Activated naive CD4-positive, alpha-beta T cell treated with anti-CD3 and anti-CD28 coated beads, Interleukin-2, amount 10 ng/mL, durations not matched to agents 5 hours and 36 hours (primary cell): ENCODE results near the gene SLC35E4. TPM values are rescaled to one million over a fixed set of nuclear protein-coding genes. Genes with fewer than 3 reads are reported as not detected.

Source experiments
- total RNA-seq, 2 experiments: library from RNA; stranded (reverse); gene quantifications; one replicate each; pipeline ENCODE4 v1.2.3, GENCODE V29; 2021

SLC35E4 gene, protein sequence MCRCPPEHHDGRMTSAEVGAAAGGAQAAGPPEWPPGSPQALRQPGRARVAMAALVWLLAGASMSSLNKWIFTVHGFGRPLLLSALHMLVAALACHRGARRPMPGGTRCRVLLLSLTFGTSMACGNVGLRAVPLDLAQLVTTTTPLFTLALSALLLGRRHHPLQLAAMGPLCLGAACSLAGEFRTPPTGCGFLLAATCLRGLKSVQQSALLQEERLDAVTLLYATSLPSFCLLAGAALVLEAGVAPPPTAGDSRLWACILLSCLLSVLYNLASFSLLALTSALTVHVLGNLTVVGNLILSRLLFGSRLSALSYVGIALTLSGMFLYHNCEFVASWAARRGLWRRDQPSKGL
- 1 to 10 TPM; 2.0 TPM for total RNA-seq

DNA sequence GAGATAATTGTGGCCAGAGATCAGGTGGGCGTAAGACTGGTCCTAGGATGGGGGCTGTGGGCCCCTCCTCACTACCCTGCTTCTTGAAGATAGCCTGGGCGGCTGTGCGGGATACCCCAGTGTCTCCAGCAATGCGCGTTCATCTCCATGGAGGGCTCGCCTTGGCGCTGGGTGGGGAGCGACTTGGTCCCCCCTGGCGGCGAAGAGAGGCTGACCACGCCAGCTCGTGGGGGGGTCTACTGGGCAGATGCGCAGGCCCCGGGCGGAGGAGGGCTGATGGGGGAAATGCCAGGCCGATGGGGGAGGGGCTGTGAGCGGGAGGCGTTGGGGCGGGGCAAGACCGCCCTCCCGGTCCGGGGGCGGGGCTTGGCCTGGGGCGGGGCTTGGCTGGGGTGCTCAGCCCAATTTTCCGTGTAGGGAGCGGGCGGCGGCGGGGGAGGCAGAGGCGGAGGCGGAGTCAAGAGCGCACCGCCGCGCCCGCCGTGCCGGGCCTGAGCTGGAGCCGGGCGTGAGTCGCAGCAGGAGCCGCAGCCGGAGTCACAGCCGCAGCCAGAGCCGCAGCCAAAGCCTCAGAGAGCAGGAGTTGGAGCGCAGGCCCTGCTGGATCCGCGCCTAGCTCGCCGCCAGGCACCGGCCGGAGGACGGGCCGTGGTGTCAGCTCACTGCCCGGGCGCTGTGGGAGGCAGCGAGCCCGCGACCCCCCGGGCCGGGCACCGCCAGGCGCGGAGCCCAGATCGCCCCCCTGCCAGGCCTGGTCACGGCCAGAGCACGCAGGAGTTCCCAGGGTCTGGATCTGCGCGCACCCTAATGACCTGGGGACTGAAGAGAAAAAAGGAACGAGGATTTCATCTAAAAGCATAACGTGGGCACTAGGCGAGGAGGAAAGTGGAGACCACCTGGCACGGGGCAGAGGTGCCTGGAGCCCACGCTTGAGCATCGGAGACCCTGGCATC, at the start of gene SLC35E4:
TSS of gene SLC35E4 (plus strand) at position 509 of the 953 bp plus-strand sequence. CDS start 670 bp downstream, outside the sequence.

DNA sequence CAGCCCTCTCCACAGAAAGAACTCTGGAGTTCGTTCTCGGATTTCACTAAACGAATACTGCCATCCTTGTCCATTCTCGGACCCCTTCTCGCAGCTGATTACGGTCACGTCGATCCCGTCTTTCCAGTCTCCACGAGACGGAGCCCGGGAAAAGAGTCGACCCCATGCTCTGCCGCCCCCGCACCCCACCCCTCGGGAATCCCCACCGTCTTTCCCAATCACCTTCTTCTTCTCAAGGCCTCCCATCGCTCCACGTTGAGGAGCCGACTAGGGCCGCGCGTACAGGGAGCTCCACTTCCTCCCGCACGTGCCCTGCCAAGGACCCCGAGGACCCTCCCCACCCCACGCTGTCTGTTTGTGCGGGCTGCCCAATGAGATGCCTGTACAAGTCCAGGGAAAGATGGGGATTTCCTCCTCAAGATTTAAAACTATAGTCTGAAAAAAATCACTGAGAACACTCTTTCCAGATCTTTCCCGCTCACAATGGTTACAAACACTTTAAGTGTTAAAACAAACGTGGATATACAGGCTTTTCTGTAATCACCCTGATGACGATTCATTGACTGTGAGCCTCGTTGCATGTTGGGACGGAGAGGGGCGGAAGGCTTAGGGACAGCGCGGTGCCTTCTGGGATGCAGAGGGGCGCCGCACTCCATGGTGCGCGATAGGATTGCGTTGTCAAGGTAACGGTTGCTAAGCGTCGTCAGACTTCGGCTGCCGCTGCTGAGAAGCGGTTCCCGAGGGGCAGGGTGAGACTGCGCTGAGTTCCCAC, 43.8 kb upstream of the SLC35E4 start, which contains the start of gene PES1:
TSS of gene PES1 (minus strand) at position 323 of the 772 bp plus-strand sequence. CDS start at position 246, 77 bp downstream.

DNA sequence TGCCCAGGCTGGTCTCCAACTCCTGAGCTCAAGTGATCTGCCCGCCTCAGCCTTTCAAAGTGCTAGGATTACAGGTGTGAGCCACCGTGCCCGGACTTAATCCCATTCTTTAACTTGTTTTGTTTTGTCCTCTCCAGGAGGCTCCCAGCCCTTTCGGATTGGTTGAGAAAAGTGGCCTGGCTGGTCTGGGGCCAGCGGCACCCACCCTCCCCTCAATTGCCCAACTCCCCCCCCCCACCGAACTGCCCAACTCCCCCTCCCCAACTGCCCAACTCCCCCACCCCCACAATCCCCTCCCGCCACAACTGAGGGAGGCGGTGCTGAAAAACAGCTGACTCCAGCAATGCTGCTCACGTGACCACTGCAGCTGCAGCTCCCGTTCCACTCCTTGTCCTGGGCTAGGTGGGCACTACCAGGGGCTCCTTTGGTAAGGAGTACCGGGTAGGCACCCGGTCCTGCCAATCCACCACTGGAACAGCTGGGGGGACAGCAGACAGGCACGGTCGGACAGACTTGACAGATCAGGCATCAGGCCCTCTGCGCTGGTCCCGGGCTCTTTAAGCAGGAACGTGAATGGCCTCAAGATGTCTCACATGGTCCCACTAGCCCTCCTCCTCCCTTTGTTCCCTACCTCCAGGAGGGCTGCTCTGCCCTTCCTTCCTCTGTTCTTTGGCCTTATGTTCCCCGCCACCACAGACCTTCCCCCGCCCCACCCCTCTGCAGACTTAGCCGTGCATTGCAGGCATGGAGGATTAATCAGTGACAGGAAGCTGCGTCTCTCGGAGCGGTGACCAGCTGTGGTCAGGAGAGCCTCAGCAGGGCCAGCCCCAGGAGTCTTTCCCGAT, 28.9 kb upstream of the SLC35E4 start, which contains the start of gene TCN2:
TSS of gene TCN2 (plus strand) at position 720 of the 845 bp plus-strand sequence. CDS start 158 bp downstream, outside the sequence.

DNA sequence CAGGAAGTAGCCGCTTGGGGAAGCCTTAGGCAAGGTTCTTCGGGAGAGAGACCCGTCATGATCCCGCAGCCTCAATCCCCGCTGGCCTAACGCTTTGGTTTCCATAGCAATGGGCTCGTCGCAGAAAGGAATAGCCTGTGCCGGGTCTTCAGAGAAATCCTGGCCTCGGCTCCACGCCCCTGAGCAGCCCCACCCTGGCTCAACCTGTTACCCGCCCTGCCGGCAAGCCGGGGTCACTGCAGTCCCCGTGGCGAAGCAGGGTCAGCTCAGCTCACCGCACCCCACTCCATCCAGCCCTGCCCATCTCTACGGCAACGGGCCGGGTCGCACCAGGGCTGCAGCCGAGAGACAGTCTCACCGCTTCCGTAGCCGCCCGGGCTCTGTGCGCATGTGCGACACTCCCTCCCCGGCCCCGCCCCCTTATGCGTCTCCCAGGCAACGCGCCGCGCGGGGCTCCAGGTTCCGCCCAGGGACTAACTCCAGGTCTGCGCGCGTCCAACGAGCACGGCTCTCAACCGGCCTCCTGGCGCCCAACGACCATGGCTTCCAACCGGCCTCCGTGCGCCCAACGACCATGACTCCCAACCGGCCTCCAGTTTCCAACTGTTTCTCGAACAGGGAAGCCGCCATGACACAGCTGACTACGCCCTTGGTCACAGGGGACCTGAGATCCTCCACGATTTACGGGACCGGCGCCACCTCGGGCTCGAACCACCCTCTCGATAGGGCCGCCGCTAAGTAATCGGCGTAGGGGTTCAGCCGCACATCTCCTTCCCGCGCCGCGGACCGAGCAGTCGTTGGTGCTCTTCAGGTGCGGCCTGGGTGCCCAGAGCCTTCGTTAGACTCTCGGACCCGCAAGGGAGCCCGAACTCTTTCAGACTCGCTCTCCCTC, 32.2 kb downstream of the SLC35E4 start, which contains the start of gene DUSP18:
TSS of gene DUSP18 (minus strand) at position 382 of the 892 bp plus-strand sequence. CDS start 3,872 bp downstream, outside the sequence.

DNA sequence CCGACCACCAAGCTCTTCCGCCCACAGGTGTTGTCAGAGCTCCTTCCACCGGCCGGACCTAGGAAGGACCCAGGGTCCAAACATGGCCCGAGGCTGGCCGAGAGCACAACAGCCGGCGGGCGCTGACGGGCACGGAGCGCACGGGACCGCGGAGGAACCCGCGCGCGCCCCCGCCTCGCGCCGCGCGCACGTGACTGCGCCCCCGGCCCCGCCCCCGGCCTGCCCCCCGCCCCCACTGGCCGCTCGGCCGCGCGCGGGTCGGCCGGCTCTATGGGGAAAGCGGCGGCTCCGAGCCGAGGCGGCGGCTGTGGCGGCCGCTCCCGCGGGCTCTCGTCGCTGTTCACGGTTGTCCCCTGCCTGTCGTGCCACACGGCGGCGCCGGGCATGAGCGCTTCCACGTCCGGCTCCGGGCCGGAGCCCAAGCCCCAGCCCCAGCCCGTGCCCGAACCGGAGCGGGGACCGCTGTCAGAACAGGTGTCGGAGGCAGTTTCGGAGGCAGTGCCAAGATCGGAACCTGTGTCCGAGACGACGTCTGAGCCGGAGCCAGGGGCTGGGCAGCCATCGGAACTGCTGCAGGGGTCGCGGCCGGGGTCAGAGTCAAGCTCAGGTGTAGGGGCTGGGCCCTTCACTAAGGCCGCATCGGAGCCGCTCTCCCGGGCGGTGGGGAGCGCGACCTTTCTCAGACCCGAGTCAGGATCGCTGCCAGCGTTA, 59.2 kb downstream of the SLC35E4 start, which contains the start of gene OSBP2:
TSS of gene OSBP2 (plus strand) at position 235 of the 711 bp plus-strand sequence. CDS start at position 271, 36 bp downstream.

Other genes with a start within 250 kb of the SLC35E4 start
- 1 to 10 TPM; 8.6 to 9.2 TPM for gene RNF215, start 248.4 kb upstream of the SLC35E4 start, total RNA-seq
- 1 to 10 TPM; 7.7 to 9.4 TPM for gene SEC14L2, start 238.8 kb upstream of the SLC35E4 start, total RNA-seq
- 10 to 100 TPM; 51.7 to 55.4 TPM for gene MTFP1, start 210.0 kb upstream of the SLC35E4 start, total RNA-seq
- gene SEC14L3, start 163.8 kb upstream of the SLC35E4 start, total RNA-seq, result under 1 TPM in 1 of 2 experiments, not detected in 1; 0.10 TPM
- not detected for gene SEC14L4, start 130.1 kb upstream of the SLC35E4 start, total RNA-seq
- gene SEC14L6, start 89.0 kb upstream of the SLC35E4 start, total RNA-seq, result not detected
- gene GAL3ST1, start 61.1 kb upstream of the SLC35E4 start, total RNA-seq, result not detected
- 10 to 100 TPM; 55.2 to 55.6 TPM for gene PES1, start 43.9 kb upstream of the SLC35E4 start, total RNA-seq
- gene TCN2, start 28.6 kb upstream of the SLC35E4 start, total RNA-seq, result under 1 TPM; 0.23 to 0.24 TPM
- 1 to 10 TPM; 8.0 to 8.8 TPM for gene DUSP18, start 32.1 kb downstream of the SLC35E4 start, total RNA-seq
- 1 to 10 TPM in 1 of 2 experiments, under 1 TPM in 1; 0.73 to 1.0 TPM for gene OSBP2, start 59.1 kb downstream of the SLC35E4 start, total RNA-seq